Stimulated activated CD8-positive, alpha-beta memory T cell treated with anti-CD3 and anti-CD28 coated beads, Interleukin-7, amount 100 ng/mL, for 4 hours (primary cell): ENCODE data around the gene SCD5.

Experiments
- DNase-seq, 2 donors: peaks; one replicate each; pipeline ENCODE4 v3.0.0-alpha.2; 2020; ENCODE audit warnings: low read depth in 2 of 2

The SCD5 gene

DNA sequence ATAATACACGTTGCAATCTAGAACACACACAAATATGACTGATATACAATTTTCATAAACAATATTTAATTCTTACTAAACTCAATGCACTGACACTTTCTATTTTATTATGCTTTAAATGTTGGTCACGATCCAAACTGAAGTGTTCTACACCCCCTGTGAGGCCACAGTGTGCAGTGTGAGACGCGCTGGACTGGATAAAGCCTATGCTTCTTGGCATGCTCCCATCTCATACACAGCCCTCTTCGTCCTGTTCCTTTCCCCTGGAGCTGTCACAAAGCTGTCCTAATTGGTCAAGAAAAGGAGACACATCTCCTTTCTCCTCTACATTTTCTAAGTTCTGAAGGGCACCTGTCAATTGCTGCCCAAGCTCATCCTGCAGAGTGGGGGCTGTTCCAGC is 72.0 kb downstream of the SCD5 start:
- no peak for DNase-seq

DNA sequence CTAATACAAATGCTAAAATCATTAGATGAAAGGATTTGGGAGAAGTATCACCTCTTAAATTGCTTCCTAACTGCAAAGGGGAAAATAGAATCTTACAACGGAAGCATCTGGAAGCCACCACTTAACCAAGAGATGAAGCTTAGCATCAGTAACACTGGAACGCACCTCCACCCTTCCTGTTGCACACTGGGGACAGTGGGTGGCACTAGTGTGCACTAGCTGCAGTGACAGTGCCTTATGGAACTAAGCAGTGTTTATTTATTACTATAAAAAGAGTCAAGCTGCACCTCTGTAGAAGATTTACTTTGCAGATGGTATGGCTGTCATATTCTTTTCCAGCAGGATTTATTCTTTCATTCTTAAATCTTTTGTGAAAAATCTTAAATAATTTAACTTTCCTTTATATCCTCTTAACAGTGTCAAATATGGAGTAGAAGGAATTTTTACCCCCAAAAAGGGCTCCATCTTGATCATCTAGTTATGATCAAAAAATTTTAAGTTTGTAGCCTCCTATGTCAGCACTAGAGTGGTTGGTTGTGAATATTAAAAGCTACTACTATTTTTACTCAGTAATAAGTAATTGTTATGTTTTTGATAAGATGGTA is 76.7 kb downstream of the SCD5 start:
- DNase-seq = no peak

DNA sequence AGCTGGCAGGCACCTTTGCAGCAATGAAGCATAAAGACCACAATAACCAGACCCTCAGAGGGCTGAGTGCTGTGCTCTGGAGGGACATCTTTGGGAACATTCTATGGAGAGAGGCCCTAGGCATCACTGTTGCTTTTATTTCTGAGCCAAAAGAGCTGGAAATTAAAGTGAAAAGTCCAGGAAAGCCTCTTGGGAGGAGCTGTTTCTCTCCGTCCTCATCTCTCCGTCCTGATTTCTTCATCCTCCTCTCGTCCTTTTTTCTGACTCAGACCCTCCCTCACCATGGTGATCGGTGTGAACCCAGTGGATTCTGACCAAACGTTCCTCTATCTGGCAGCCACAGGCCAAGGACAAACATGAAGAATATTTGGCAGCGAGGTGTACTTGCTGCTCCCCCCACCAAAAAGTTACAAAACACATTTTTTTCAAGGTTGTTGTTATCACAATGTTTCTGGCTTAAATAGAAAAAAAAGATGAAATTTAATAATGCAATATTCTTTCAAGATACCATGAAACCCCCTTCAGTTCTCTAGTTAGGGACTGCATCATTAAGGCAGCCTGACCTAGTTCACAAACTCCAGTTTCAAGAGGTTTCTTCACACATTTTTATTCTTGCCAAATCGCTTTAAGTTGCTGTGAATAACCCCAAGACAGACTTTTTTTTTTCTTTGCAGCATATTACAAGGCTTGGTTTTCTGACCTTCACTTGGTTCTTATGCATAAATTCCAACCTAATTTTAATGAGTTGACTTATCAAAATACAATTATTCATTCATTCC is 80.2 kb downstream of the SCD5 start:
- no peak for DNase-seq

GRCh38 chr4:82715731-82716617 is 82.6 kb downstream of the SCD5 start:
- no peak for DNase-seq

DNA sequence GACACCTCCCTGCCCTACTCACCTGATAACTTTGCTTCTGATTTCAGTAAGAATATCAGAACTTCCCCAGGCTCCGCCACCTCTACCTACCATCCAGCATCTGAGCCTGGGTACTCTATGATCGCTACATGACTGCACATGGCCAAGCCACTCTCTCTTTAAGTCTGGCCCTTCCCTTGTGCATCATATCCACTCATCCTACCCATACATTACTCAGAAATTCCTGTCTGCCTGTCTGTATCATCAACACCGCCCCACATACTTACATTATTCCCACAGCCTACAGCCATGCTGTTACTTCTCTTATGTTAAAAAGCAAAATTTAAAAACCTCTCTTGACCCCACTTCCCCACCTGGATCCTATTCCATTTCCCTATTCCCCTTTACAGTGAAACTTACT is 84.7 kb downstream of the SCD5 start:
- no peak for DNase-seq

DNA sequence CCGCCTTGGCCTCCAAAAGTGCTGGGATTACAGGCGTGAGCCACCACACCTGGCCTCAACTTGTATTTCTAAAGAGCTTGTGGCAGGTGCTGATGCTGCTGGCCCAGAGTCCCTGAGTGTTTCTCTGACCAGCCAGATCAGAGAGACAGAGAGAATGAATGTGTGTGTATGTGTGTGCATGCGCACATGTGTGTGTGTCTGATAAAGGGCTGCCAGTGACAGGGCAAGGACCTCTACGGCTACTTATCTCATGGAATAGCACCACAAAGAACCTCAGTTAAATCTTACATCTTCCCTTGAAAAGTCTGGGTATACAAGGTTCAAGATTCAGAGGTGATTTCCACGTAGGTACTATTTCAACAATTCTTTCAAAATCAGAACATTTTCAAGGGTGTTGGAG is 86.0 kb downstream of the SCD5 start:
- no peak for DNase-seq

GRCh38 chr4:82711158-82711785 is 87.3 kb downstream of the SCD5 start:
- no peak for DNase-seq

DNA sequence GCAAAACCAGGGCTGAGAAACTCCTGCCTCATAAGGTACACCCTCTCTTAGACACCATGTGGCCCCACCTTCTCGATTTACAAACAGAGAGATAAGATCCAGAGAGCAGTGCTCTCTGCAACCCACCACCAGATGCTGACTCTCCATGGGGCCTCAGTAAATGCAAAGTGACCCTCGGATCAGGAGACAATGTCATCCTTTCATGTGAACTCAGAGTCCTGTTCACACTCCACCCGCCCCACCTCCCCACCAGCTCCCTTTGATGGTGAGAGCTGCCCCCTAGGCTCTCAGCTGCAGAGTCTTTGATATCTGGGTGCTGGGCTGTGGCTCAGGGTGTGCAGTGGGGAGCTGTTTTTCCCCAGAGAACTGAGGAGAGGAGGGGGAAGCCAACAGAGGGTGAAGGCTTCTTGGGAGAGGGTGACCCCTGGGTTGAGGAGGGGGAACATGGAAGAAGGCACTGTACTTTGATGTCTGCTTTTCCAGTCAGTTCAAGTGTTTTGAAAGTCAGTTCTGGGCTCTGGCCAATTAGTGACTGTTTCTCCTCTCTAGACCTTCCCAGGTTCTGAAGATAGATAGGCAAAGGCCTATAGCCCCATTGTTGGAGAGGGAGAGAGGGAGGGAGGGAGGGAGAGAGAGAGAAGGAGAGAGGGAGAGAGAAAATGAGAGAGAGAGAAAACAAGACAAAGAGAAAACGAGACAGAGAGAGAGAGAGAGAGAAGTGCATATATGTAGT is 88.2 kb downstream of the SCD5 start:
- no peak for DNase-seq

DNA sequence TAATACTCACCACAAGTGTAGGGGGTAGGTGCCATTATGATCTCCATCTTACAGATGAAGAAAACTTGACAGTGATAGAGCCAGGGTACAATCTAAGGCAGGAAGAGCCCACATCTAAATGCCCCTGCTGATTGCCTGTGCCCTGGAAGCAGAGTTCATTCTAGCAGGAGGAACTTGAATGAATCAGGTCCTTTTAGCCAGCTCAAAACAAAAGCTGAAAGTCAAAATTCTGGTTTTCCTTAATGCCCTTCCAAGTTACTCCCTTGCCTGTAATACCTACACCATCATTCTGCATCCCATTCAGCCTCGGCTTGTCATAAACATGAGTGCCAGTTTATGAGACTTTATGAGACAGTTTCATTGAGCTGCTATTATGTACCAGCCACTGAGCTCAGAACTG is 89.6 kb downstream of the SCD5 start:
- DNase-seq = no peak

DNA sequence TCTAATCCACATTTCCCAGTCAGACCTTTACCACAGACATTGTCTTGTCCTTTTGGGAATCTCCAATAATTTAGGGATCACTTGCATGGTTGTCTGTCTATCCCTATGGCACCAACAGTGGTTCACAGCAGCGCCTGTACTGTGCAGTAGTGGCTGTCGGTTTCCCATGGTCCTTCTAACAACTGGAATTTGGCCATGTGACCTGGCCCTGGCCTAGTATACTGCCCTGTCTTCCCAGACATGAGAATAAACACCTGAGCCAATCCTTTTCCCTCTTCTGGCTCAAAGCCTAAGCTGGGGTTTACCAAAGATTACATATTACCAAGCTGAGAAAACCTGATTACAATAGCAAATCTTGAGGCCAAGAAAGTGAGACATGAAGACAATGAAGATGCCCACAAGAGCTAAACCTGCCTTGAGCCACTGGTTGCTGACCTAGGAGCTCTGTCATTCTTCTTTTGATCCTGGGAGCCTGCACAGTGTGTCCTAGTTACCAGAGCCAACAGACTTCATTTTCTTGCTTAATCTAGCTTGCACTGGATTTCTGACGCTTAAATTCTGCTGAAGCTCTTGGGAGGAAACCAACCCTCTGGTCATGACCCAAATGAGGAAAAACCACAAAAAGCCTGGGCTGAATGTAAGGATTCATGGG is 92.1 kb downstream of the SCD5 start:
- DNase-seq = no peak

DNA sequence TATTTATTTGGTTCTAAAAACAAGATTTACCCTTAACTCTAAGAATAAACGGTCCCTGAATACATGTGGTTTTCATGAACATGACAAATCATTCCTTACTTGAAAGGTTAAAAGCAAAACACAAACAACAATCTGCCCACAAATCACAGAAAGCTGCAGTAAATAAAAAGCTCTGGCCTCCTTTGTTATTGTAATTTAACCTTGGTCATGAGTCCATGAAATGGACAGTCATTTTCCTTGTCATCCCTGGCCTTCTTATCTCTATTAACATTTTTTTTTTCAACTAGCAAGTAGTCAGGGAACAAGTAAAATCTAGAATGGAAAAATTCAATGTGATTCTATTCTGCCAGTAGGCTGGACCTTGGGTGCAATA is 92.7 kb downstream of the SCD5 start:
- no peak for DNase-seq

- no peak for DNase-seq
Observed at GRCh38 chr4:82705169-82705927, 93.2 kb downstream of the SCD5 start.

- DNase-seq = no peak
Observed at GRCh38 chr4:82704156-82704555, 94.4 kb downstream of the SCD5 start.

DNA sequence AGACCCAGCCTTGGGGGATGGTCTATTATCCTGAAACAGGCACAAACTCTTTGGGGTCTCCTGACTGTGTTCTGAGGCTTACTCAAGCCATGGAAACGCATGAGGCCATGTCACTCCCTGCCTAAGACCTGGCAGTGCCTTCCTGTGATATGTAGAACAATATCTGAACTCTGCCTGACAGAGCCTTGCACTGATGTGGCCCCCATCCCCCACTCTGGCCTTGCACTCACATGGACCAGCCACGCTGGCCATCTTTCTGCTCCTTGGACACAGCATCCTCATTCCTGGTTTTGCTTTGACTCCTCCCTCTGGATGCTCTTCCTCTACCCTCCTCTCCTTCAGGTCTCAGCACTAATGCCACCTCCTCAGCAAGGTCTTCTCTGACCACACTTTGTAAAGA is 100.2 kb downstream of the SCD5 start:
- no peak for DNase-seq

- no peak for DNase-seq
Observed at GRCh38 chr4:82697561-82697960, 101.0 kb downstream of the SCD5 start.

GRCh38 chr4:82696117-82696860 is 102.3 kb downstream of the SCD5 start:
- DNase-seq = no peak

- no peak for DNase-seq
Observed at GRCh38 chr4:82694892-82695291, 103.7 kb downstream of the SCD5 start.

GRCh38 chr4:82694046-82694445 is 104.5 kb downstream of the SCD5 start:
- no peak for DNase-seq

GRCh38 chr4:82692101-82692780 is 106.4 kb downstream of the SCD5 start:
- DNase-seq = no peak
